Measurements from ENCODE around the gene RAPGEF6.

Gene RAPGEF6

DNA sequence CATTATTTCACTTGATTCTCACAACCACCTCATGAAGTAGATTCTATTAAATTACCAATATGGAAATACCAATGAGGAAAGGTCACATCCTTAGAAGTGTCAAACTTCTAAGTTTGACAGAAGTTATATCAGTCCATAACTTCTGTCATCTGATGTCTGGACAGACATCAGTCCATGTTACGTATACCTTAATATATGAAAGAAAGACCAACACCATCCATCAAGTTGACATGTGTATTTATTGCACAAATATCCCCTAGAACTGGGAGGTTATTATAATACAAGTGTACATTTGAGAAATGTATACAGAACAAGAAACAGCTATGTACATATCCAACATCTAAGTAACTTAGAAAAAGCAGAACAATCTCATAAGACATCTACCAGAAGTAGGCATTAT, 6.5 kb upstream of the RAPGEF6 start:
- H3K9ac ChIP-seq (ENCODE audit: low read depth, low read length) = no peak overlapping the region
- H3K36me3 ChIP-seq (ENCODE audit: insufficient read depth, low read length) = peaks cover 28% of the 10 kb centered on the region
- no peaks in the 10 kb centered on the region for H4K20me1 ChIP-seq (ENCODE audit: insufficient read depth, low read length)
- TF ChIP-seq CTCF (IDR thresholded peaks at IDR 0.05; ENCODE audit: borderline replicate concordance, extremely low read depth, low read length, poor library complexity, severe bottlenecking) (no peak), EZH2 (IDR thresholded peaks at IDR 0.05; ENCODE audit: borderline replicate concordance, low read depth, low read length, severe bottlenecking) (no peak)
- H2AFZ ChIP-seq (ENCODE audit: low read depth, low read length) = no peak overlapping the region
- no peak for DNase-seq
- no peak overlapping the region for H3K4me2 ChIP-seq (ENCODE audit: insufficient read depth, low read length)
- H3K4me3 ChIP-seq (ENCODE audit: low read depth in 1 of 2, low read length in 2 of 2) = no peak overlapping the region
- H3K4me1 ChIP-seq (ENCODE audit: insufficient read depth, low read length) = peaks cover 15% of the 10 kb centered on the region
- no peak overlapping the region for H3K27ac ChIP-seq (ENCODE audit: low read length)
- H3K79me2 ChIP-seq (ENCODE audit: insufficient read depth, low read length) = no peaks in the 10 kb centered on the region
- ATAC-seq (ENCODE audit: insufficient read depth, low read depth) = no peak
- H3K9me3 ChIP-seq (ENCODE audit: insufficient read depth, low read length, severe bottlenecking) = no peaks in the 10 kb centered on the region
- no peaks in the 10 kb centered on the region for H3K27me3 ChIP-seq (ENCODE audit: insufficient read depth, low read length, poor library complexity)

GRCh38 chr5:131640043-131640856, 5.2 kb upstream of the RAPGEF6 start:
- DNase-seq = no peak
- H3K4me3 ChIP-seq (ENCODE audit: low read depth in 1 of 2, low read length in 2 of 2) = no peak overlapping the region
- H3K9ac ChIP-seq (ENCODE audit: low read depth, low read length) = no peak overlapping the region
- no peaks in the 10 kb centered on the region for H3K9me3 ChIP-seq (ENCODE audit: insufficient read depth, low read length, severe bottlenecking)
- no peak overlapping the region for H2AFZ ChIP-seq (ENCODE audit: low read depth, low read length)
- H3K27me3 ChIP-seq (ENCODE audit: insufficient read depth, low read length, poor library complexity) = no peaks in the 10 kb centered on the region
- peaks cover 21% of the 10 kb centered on the region for H3K36me3 ChIP-seq (ENCODE audit: insufficient read depth, low read length)
- ATAC-seq (ENCODE audit: insufficient read depth, low read depth) = no peak
- peaks cover 20% of the 10 kb centered on the region for H3K4me1 ChIP-seq (ENCODE audit: insufficient read depth, low read length)
- H3K79me2 ChIP-seq (ENCODE audit: insufficient read depth, low read length) = no peaks in the 10 kb centered on the region
- H3K4me2 ChIP-seq (ENCODE audit: insufficient read depth, low read length) = no peak overlapping the region
- H3K27ac ChIP-seq (ENCODE audit: low read length) = no peak overlapping the region
- TF ChIP-seq CTCF (IDR thresholded peaks at IDR 0.05; ENCODE audit: borderline replicate concordance, extremely low read depth, low read length, poor library complexity, severe bottlenecking) (no peak), EZH2 (IDR thresholded peaks at IDR 0.05; ENCODE audit: borderline replicate concordance, low read depth, low read length, severe bottlenecking) (no peak)
- no peaks in the 10 kb centered on the region for H4K20me1 ChIP-seq (ENCODE audit: insufficient read depth, low read length)

GRCh38 chr5:131639148-131639547, 4.1 kb upstream of the RAPGEF6 start:
- Histone ChIP-seq H4K20me1 (ENCODE audit: insufficient read depth, low read length) (no peaks in the 10 kb centered on the region), H2AFZ (ENCODE audit: low read depth, low read length) (no peak overlapping the region), H3K9ac (ENCODE audit: low read depth, low read length) (no peak overlapping the region), H3K27me3 (ENCODE audit: insufficient read depth, low read length, poor library complexity) (no peaks in the 10 kb centered on the region), H3K4me2 (ENCODE audit: insufficient read depth, low read length) (no peak overlapping the region), H3K4me1 (ENCODE audit: insufficient read depth, low read length) (peaks cover 21% of the 10 kb centered on the region), H3K79me2 (ENCODE audit: insufficient read depth, low read length) (peaks cover 9% of the 10 kb centered on the region), H3K36me3 (ENCODE audit: insufficient read depth, low read length) (peaks cover 15% of the 10 kb centered on the region), H3K27ac (ENCODE audit: low read length) (no peak overlapping the region), H3K4me3 (ENCODE audit: low read depth in 1 of 2, low read length in 2 of 2) (no peak overlapping the region), H3K9me3 (ENCODE audit: insufficient read depth, low read length, severe bottlenecking) (no peaks in the 10 kb centered on the region)
- ATAC-seq (ENCODE audit: insufficient read depth, low read depth) (no peak), DNase-seq (no peak)
- TF ChIP-seq CTCF (IDR thresholded peaks at IDR 0.05; ENCODE audit: borderline replicate concordance, extremely low read depth, low read length, poor library complexity, severe bottlenecking) (no peak), EZH2 (IDR thresholded peaks at IDR 0.05; ENCODE audit: borderline replicate concordance, low read depth, low read length, severe bottlenecking) (no peak)

Measured in DND-41 (cell line).